ENCODE data around the gene HS6ST1. TPM values are rescaled to one million over a fixed set of nuclear protein-coding genes. Genes with fewer than 3 reads are reported as not detected.
"Not testable (repeated sequence)": the region's sequence is repeated elsewhere in the genome, so short reads cannot be mapped to it uniquely, and the experiment has no call there.

Gene HS6ST1
- total RNA-seq, 1 donor from 2014 or later = 141 TPM

DNA sequence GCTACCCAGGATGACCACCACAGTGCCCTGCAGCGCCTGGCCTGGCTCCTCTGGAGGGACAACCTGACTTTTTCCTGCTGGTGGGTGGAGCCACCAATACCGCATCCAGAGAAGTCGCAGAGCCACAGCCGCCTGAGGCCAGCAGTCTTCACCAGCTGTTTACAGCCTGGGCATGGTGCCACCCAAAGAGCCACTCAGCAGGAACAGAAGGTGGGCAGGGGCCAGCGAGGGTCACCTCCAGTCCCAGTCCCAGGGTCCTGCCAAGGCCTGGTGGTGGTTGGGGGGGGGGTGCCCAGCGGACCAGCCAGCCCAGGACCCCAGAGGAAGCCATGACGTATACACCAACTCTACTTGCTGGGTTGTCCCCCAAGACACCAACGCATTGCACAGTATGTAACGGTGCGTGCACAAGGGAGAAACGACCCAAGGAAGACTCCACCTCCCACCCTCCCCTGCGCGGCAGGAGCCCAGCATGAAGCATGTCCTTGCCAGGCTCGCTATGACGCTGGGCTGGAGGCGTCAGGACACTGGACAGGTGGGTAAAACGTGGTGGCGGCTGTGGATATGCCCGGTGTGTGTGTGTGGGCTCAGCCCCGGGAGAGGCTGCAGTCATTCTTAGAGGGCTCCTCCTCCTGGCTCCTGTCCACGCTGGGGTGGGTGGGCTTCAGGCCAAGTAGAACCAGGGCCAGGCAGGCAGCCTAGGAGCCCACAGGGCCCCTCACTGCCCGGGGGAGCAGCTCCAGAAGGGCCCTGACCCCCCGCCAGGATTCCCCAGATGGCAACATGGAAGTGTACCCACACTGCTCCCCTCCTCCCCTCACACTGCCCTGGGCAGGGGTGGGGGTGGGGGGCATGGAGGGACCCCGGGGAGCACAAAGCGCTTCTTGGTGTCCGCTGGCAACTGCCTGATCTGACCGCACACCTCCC is 49.3 kb downstream of the HS6ST1 start:
- TF ChIP-seq, protein P1, sequence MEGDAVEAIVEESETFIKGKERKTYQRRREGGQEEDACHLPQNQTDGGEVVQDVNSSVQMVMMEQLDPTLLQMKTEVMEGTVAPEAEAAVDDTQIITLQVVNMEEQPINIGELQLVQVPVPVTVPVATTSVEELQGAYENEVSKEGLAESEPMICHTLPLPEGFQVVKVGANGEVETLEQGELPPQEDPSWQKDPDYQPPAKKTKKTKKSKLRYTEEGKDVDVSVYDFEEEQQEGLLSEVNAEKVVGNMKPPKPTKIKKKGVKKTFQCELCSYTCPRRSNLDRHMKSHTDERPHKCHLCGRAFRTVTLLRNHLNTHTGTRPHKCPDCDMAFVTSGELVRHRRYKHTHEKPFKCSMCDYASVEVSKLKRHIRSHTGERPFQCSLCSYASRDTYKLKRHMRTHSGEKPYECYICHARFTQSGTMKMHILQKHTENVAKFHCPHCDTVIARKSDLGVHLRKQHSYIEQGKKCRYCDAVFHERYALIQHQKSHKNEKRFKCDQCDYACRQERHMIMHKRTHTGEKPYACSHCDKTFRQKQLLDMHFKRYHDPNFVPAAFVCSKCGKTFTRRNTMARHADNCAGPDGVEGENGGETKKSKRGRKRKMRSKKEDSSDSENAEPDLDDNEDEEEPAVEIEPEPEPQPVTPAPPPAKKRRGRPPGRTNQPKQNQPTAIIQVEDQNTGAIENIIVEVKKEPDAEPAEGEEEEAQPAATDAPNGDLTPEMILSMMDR (IDR thresholded peaks at IDR 0.05; ENCODE audit: unreplicated experiment) = no peak
- DNase-seq (ENCODE audit: low spot score in 2 of 2, unreplicated experiment in 2 of 2) = no peak
- no peaks in the 10 kb centered on the region for H3K27me3 Mint-ChIP-seq (ENCODE audit: low read depth)
- H3K36me3 Mint-ChIP-seq = peaks cover 11% of the 10 kb centered on the region
- no peak overlapping the region for H3K4me3 Mint-ChIP-seq
- no peak overlapping the region for H3K27ac Mint-ChIP-seq
- peaks cover 2% of the 10 kb centered on the region for H3K4me1 Mint-ChIP-seq
- peaks cover 5% of the 10 kb centered on the region for H3K9me3 Mint-ChIP-seq

DNA sequence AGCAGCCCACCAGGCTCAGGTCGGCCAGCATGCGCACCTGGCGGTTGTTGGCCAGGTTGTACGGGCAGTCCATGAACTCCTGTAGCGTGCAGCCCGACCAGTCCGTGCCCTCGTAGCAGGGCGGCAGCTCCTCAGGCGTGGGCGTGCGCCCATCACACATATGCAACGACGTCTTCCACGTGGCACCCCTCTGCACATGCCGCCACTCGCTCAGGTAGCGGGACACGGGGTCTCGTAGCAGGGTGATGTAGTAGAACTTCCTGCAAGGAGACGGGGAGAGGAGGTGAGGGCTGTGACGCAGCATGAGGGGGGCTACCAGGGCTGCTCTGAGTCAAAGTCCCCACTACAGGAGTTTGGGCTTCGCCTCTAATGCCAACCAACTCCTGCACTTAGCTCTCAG is 50.1 kb downstream of the HS6ST1 start:
- DNase-seq (ENCODE audit: low spot score in 2 of 2, unreplicated experiment in 2 of 2) = peak in 1 of 2 experiments; percentile 19
- not testable (repeated sequence) for H3K4me1 Mint-ChIP-seq; H3K9me3 Mint-ChIP-seq; H3K27ac Mint-ChIP-seq; H3K27me3 Mint-ChIP-seq (ENCODE audit: low read depth); H3K4me3 Mint-ChIP-seq; H3K36me3 Mint-ChIP-seq

DNA sequence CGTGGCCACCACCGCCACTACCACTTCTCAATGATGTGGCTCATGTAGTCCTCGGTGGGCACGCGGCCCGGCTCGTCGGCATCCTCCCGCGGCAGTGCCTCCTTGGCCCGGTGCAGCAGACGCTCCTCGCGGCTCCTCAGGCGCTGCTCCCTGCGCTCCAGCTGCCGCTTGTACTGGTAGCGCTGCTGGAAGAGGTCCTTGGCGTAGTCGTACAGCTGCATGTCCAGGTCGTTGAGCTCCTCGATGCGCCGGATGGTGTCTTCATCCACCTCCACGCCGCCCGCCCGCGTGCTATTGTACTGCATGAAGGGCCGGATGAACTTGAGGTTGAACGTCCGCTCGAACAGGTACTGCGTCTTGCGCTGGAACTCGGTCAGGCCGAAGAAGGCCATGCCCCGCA is 50.5 kb downstream of the HS6ST1 start:
- peak in 1 of 2 experiments; percentile 24 for DNase-seq (ENCODE audit: low spot score in 2 of 2, unreplicated experiment in 2 of 2)
- H3K27ac Mint-ChIP-seq, H3K9me3 Mint-ChIP-seq: not testable (repeated sequence)

DNA sequence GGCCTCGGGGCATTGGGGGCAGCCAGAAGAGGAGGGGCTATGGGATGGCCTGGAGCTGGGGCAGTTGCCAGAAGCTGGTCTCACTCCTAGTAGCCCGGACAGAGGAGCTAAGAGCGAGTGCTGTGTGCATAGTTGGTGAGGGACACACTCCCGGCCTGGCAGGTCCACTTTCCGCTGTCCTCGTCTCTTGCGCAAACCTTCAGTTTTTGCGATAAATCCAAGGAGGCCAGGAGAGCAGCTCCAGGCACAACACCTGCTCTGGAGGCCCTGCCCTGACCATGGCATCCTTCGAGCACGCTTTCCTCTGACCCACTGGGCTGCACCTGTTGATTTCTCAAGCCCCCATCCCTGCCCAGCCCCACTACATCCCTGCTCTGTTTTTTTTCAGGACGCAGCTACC is 51.0 kb downstream of the HS6ST1 start:
- not testable (repeated sequence) for H3K27me3 Mint-ChIP-seq (ENCODE audit: low read depth); H3K27ac Mint-ChIP-seq; H3K4me3 Mint-ChIP-seq; H3K4me1 Mint-ChIP-seq; H3K9me3 Mint-ChIP-seq; H3K36me3 Mint-ChIP-seq
- peak in 1 of 2 experiments; percentile 11 for DNase-seq (ENCODE audit: low spot score in 2 of 2, unreplicated experiment in 2 of 2)

More for the DNA sequence above, 50.5 kb downstream of the HS6ST1 start:
- H3K36me3 Mint-ChIP-seq; H3K4me3 Mint-ChIP-seq; H3K27me3 Mint-ChIP-seq (ENCODE audit: low read depth); H3K4me1 Mint-ChIP-seq: not testable (repeated sequence)

DNA sequence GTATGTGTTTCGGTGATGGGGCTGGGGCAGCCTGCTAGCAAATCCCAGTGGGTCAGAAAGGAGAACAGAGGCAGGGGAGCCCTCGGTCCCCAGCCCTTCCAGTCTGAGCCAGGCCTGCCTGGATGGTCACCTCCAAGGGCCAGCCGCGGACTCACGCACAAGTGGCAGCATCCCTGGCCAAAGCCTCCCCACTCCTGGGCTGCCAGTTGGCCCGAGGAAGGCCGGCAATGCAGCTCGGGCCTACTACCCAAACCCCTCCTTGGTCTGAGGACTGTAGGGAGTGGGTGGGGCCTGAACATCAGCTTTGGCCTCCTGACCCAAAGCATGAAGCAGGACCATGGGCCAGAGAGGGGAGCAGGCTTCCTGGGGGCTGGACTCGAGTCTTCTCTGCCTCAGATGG is 51.5 kb downstream of the HS6ST1 start:
- not testable (repeated sequence) for H3K27me3 Mint-ChIP-seq (ENCODE audit: low read depth); H3K9me3 Mint-ChIP-seq; H3K27ac Mint-ChIP-seq; H3K4me3 Mint-ChIP-seq; H3K36me3 Mint-ChIP-seq; H3K4me1 Mint-ChIP-seq
- DNase-seq (ENCODE audit: low spot score in 2 of 2, unreplicated experiment in 2 of 2) = peak in 1 of 2 experiments; percentile 21

DNA sequence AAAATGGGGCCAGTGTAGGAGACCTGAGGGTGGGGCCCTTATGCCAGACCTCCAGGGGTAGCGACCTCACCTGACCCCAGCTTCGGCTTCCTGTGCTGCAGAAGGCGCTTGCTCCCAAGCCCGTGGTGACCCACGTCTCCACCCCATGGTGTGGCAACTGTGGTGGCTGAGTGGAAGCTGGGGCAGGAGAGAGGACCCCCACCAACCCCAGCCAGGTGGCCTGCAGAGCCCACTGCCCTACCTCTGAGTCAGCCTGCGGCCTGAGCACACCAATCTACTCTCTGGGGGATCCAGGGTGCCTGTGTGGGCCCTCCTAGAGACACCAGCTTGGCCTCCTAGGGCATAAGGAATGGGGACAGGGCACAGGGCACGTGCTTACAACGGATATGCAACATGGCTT is 52.2 kb downstream of the HS6ST1 start:
- not testable (repeated sequence) for H3K4me1 Mint-ChIP-seq; H3K4me3 Mint-ChIP-seq; H3K9me3 Mint-ChIP-seq; H3K27me3 Mint-ChIP-seq (ENCODE audit: low read depth); H3K27ac Mint-ChIP-seq; DNase-seq (ENCODE audit: low spot score in 2 of 2, unreplicated experiment in 2 of 2)
- H3K36me3 Mint-ChIP-seq = peaks cover 11% of the 10 kb centered on the region

DNA sequence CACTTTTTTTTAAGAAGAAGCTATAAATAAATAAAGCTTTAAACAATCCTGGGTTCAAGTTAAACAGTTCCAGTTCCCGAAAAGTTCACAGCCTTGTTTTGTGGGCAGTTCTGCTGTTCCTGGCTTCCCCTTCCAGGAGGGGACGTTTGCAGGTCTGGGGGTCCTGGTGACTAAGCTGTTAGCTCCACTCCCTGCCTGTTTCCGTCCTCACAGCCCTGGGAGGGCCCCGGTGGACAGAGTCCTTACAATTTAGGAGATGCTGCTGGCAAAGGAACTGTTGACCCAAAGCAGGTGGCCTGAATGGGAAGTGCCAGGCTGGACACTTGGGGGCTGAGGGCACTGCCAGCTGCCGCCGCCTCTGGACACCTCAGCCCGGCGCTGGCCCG is 53.1 kb downstream of the HS6ST1 start:
- Mint-ChIP-seq H3K4me1 (peaks cover 15% of the 10 kb centered on the region), H3K36me3 (peaks cover 11% of the 10 kb centered on the region)
- not testable (repeated sequence) for H3K9me3 Mint-ChIP-seq; H3K4me3 Mint-ChIP-seq; H3K27me3 Mint-ChIP-seq (ENCODE audit: low read depth); DNase-seq (ENCODE audit: low spot score in 2 of 2, unreplicated experiment in 2 of 2); H3K27ac Mint-ChIP-seq

DNA sequence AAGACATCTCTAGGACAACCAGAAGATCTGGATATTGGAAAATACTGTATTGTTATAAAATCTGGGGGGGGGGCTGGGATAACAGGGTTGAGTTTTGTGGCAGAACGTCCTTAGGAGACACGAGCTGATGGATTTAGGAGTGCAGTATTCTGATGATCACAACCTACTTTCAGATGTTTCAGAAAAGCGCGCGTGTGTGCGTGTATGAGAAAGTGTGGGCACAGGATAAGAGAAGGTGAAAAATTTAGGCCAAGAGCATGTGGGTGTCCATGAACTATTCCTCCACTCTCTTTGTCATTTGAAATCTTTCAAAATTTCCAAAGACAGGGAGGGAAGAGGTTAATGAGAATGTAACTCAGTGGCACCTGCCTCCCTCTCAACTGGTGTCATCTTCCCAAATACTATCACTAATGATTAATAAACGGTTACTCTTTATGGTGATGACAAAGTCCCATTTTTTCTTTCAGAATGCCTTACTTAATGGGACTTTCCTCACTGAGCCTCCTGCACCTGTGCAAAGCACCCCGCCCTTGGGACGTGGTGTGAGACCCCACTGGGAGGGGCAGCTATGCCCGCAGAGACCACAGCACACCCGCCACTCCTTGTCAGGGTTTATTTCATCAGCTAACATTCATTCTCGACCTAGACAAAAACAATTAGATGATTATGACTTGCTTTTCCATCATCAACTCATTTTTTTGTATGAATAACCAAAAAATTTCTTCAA is 53.6 kb downstream of the HS6ST1 start:
- Mint-ChIP-seq H3K4me1 (peaks cover 13% of the 10 kb centered on the region), H3K27ac (no peak overlapping the region), H3K36me3 (peaks cover 11% of the 10 kb centered on the region), H3K27me3 (ENCODE audit: low read depth) (no peaks in the 10 kb centered on the region), H3K9me3 (no peaks in the 10 kb centered on the region), H3K4me3 (no peak overlapping the region)
- DNase-seq (ENCODE audit: low spot score in 2 of 2, unreplicated experiment in 2 of 2) = no peak
- TF ChIP-seq, protein P1 (IDR thresholded peaks at IDR 0.05; ENCODE audit: unreplicated experiment) = no peak

All from mesothelial cell of epicardium (in vitro differentiated cells).